Measurements from ENCODE around the gene GNAZ.
A peak's percentile ranks its signal among the peaks of the same experiment; 100 is the strongest.

The GNAZ gene

DNA sequence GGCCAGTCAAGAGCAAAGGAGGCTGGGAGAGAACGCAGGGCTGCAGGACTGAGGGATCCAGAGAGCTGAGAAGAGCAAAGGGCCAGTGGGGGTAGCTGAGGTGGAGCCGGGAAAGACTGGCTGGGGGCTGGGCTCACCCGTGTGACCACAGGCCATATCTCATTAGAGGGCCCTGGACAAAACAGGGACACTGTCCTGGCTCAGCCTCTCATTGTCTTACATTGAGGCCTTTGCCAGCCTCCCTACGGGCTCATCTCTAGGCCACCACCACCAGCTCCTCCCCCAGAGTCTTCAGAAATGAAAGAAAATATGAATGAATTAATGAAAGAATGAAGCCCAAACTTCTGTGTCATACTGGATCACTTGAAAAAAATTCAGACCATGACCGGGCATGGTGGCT is 84.1 kb downstream of the GNAZ start:
- no peaks in the 10 kb centered on the region for H3K36me3 ChIP-seq (replicated peaks; ENCODE audit: insufficient read depth, low read length)
- no peak overlapping the region for H3K9ac ChIP-seq (ENCODE audit: low read length)
- no peaks in the 10 kb centered on the region for H3K27me3 ChIP-seq (replicated peaks; ENCODE audit: insufficient read depth, low read length)
- H3K9me3 ChIP-seq (replicated peaks; ENCODE audit: insufficient read depth, low read length): no peaks in the 10 kb centered on the region
- TF ChIP-seq EZH2phosphoT487 (IDR thresholded peaks at IDR 0.05; ENCODE audit: low read length): no peak
- TF ChIP-seq, protein P1, sequence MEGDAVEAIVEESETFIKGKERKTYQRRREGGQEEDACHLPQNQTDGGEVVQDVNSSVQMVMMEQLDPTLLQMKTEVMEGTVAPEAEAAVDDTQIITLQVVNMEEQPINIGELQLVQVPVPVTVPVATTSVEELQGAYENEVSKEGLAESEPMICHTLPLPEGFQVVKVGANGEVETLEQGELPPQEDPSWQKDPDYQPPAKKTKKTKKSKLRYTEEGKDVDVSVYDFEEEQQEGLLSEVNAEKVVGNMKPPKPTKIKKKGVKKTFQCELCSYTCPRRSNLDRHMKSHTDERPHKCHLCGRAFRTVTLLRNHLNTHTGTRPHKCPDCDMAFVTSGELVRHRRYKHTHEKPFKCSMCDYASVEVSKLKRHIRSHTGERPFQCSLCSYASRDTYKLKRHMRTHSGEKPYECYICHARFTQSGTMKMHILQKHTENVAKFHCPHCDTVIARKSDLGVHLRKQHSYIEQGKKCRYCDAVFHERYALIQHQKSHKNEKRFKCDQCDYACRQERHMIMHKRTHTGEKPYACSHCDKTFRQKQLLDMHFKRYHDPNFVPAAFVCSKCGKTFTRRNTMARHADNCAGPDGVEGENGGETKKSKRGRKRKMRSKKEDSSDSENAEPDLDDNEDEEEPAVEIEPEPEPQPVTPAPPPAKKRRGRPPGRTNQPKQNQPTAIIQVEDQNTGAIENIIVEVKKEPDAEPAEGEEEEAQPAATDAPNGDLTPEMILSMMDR (IDR thresholded peaks at IDR 0.05; ENCODE audit: low read length): no peak
- no peak for TF ChIP-seq EZH2 (optimal IDR thresholded peaks at IDR 0.05; ENCODE audit: low read depth, low read length)
- H3K79me2 ChIP-seq (ENCODE audit: low read length): peaks cover 22% of the 10 kb centered on the region
- H4K20me1 ChIP-seq (ENCODE audit: insufficient read depth, low read length): no peaks in the 10 kb centered on the region
- no peak overlapping the region for H2AFZ ChIP-seq (ENCODE audit: low read length)
- no peaks in the 10 kb centered on the region for H3K9me2 ChIP-seq (replicated peaks; ENCODE audit: insufficient read depth, low read length)
- DNase-seq: no peak
- no peak overlapping the region for H3K4me2 ChIP-seq (ENCODE audit: low read depth, low read length)
- no peak overlapping the region for H3K4me3 ChIP-seq (ENCODE audit: low read length)
- H3K4me1 ChIP-seq (ENCODE audit: low read length): peaks cover 20% of the 10 kb centered on the region
- peaks cover 16% of the 10 kb centered on the region for H3F3A ChIP-seq (ENCODE audit: insufficient read depth, low read length)
- H3K27ac ChIP-seq (ENCODE audit: low read length): no peak overlapping the region

DNA sequence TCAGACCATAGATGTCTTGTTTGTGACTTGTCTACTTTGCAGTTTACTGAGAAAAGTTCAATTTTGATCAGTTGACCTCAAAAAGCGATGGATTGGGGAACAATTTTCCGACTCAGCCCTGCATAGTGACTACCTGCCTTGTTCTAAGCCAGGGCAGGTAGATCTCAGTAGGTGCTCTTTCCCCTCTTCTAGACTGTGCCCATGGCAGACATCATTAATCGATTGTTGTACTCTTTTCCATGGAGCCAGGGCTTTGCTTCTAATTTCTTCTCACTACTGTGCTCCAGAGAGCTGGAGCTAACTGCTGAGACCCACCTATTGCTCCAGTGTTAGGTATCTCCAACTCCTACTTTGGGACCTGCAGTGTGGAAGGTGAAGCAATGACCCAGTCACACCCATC is 84.8 kb downstream of the GNAZ start:
- Histone ChIP-seq H3K27ac (ENCODE audit: low read length) (no peak overlapping the region), H3K79me2 (ENCODE audit: low read length) (peaks cover 28% of the 10 kb centered on the region), H3K4me3 (ENCODE audit: low read length) (no peak overlapping the region), H2AFZ (ENCODE audit: low read length) (no peak overlapping the region), H3K27me3 (replicated peaks; ENCODE audit: insufficient read depth, low read length) (no peaks in the 10 kb centered on the region), H3K9me2 (replicated peaks; ENCODE audit: insufficient read depth, low read length) (no peaks in the 10 kb centered on the region), H3K4me1 (ENCODE audit: low read length) (peaks cover 20% of the 10 kb centered on the region), H4K20me1 (ENCODE audit: insufficient read depth, low read length) (no peaks in the 10 kb centered on the region), H3K9ac (ENCODE audit: low read length) (no peak overlapping the region), H3F3A (ENCODE audit: insufficient read depth, low read length) (peaks cover 21% of the 10 kb centered on the region), H3K36me3 (replicated peaks; ENCODE audit: insufficient read depth, low read length) (peaks cover 3% of the 10 kb centered on the region; the same call in 1 of the 2 replicates), H3K4me2 (ENCODE audit: low read depth, low read length) (no peak overlapping the region), H3K9me3 (replicated peaks; ENCODE audit: insufficient read depth, low read length) (no peaks in the 10 kb centered on the region)
- DNase-seq: no peak
- TF ChIP-seq, protein P1 (IDR thresholded peaks at IDR 0.05; ENCODE audit: low read length): no peak
- TF ChIP-seq EZH2phosphoT487 (IDR thresholded peaks at IDR 0.05; ENCODE audit: low read length) (no peak), EZH2 (optimal IDR thresholded peaks at IDR 0.05; ENCODE audit: low read depth, low read length) (no peak)

DNA sequence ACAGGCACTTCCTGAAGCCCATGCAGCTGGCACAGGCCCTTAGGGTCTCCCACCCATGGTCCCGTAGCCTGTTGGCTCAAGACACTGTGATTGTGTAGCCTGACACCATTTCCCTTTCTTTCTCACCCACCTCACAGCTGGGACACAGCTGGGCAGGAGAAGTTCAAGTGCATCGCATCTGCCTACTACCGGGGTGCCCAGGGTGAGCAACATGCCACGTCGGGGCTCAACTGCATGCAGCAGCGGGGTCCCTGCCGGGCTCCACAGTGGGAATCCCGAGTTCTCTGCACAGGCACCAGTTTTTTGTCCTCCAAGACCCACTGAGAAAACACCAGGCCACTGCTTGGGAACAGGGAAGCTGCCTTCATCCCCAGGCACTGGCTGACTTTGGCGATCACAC is 85.5 kb downstream of the GNAZ start:
- Histone ChIP-seq H3K4me1 (ENCODE audit: low read length) (peaks cover 20% of the 10 kb centered on the region), H3K27me3 (replicated peaks; ENCODE audit: insufficient read depth, low read length) (no peaks in the 10 kb centered on the region), H3K36me3 (replicated peaks; ENCODE audit: insufficient read depth, low read length) (peaks cover 7% of the 10 kb centered on the region; the same call in 1 of the 2 replicates), H2AFZ (ENCODE audit: low read length) (no peak overlapping the region), H3F3A (ENCODE audit: insufficient read depth, low read length) (peaks cover 21% of the 10 kb centered on the region), H3K4me2 (ENCODE audit: low read depth, low read length) (peak overlapping the region; percentile 91), H3K9me2 (replicated peaks; ENCODE audit: insufficient read depth, low read length) (no peaks in the 10 kb centered on the region), H3K79me2 (ENCODE audit: low read length) (peaks cover 35% of the 10 kb centered on the region), H4K20me1 (ENCODE audit: insufficient read depth, low read length) (no peaks in the 10 kb centered on the region), H3K27ac (ENCODE audit: low read length) (peak overlapping the region; percentile 98; the same call in 1 of the 2 replicates), H3K4me3 (ENCODE audit: low read length) (peak overlapping the region; percentile 95), H3K9me3 (replicated peaks; ENCODE audit: insufficient read depth, low read length) (no peaks in the 10 kb centered on the region), H3K9ac (ENCODE audit: low read length) (peak overlapping the region; percentile 99; the same call in 1 of the 2 replicates)
- no peak for DNase-seq
- no peak for TF ChIP-seq EZH2phosphoT487 (IDR thresholded peaks at IDR 0.05; ENCODE audit: low read length)
- TF ChIP-seq, protein P1 (IDR thresholded peaks at IDR 0.05; ENCODE audit: low read length): no peak
- no peak for TF ChIP-seq EZH2 (optimal IDR thresholded peaks at IDR 0.05; ENCODE audit: low read depth, low read length)
